H9 (cell line): ENCODE results near the gene SCUBE1. TPM values are rescaled to one million over a fixed set of nuclear protein-coding genes. Genes with fewer than 3 reads are reported as not detected.

ENCODE experiments used
- DNase-seq: peaks from one replicate; pipeline ENCODE4 v3.0.0-alpha.2; 2017
- H2AFZ ChIP-seq: one replicate; pipeline ENCODE4 v1.6.1; 2013; ENCODE audit warnings: mild to moderate bottlenecking, low read length, control low read depth, moderate library complexity
- H2AK5ac ChIP-seq: 2 replicates; pipeline ENCODE4 v1.6.1; 2013; ENCODE audit warnings: low read length, control low read depth, mixed read lengths; ENCODE audit not compliant: insufficient read length
- H2BK120ac ChIP-seq: one replicate; pipeline ENCODE4 v1.6.1; 2013; ENCODE audit warnings: low read depth, mild to moderate bottlenecking, low read length, control low read depth, inconsistent platforms; ENCODE audit not compliant: poor library complexity, severe bottlenecking
- H2BK12ac ChIP-seq: 2 replicates; pipeline ENCODE4 v1.6.1; 2013; ENCODE audit warnings: low read length, control low read depth, mixed read lengths, low read depth; ENCODE audit not compliant: insufficient read length
- H2BK15ac ChIP-seq: 2 replicates; pipeline ENCODE4 v1.6.1; 2013; ENCODE audit warnings: low read depth, low read length, control low read depth
- H2BK20ac ChIP-seq: one replicate; pipeline ENCODE4 v1.6.1; 2013; ENCODE audit warnings: low read depth, mild to moderate bottlenecking, low read length, control low read depth, inconsistent platforms; ENCODE audit not compliant: poor library complexity, severe bottlenecking
- H2BK5ac ChIP-seq: 2 replicates; pipeline ENCODE4 v1.6.1; 2013; ENCODE audit warnings: low read length, control low read depth, mixed read lengths; ENCODE audit not compliant: insufficient read length
- H3K14ac ChIP-seq: 2 replicates; pipeline ENCODE4 v1.6.1; 2013; ENCODE audit warnings: low read length, control low read depth; ENCODE audit not compliant: insufficient read depth
- H3K18ac ChIP-seq: 2 replicates; pipeline ENCODE4 v1.6.1; 2013; ENCODE audit warnings: low read depth, mild to moderate bottlenecking, mixed read lengths, low read length, control low read depth; ENCODE audit not compliant: insufficient read length
- H3K23ac ChIP-seq: 2 replicates; pipeline ENCODE4 v1.6.1; 2013; ENCODE audit warnings: low read length, control low read depth, mixed read lengths, low read depth; ENCODE audit not compliant: insufficient read length
- H3K23me2 ChIP-seq: 2 replicates; pipeline ENCODE4 v1.6.1; 2013; ENCODE audit warnings: low read depth, mild to moderate bottlenecking, mixed read lengths, low read length, control low read depth; ENCODE audit not compliant: insufficient read length, poor library complexity, severe bottlenecking
- H3K27ac ChIP-seq: 2 replicates; pipeline ENCODE4 v1.5.1; 2013; ENCODE audit warnings: low read length, control low read depth, mixed read lengths, low read depth; ENCODE audit not compliant: insufficient read length
- H3K27me3 ChIP-seq: 2 replicates; pipeline ENCODE4 v1.6.1; 2013; ENCODE audit warnings: low read length, control low read depth, inconsistent platforms; ENCODE audit not compliant: insufficient read depth
- H3K4ac ChIP-seq: 2 replicates; pipeline ENCODE4 v1.6.1; 2013; ENCODE audit warnings: low read depth, mild to moderate bottlenecking, control low read depth, inconsistent platforms, low read length, moderate library complexity
- H3K4me1 ChIP-seq: 2 replicates; pipeline ENCODE4 v1.6.1; 2013; ENCODE audit warnings: low read length, control low read depth, inconsistent platforms; ENCODE audit not compliant: insufficient read depth
- H3K4me2 ChIP-seq: 2 replicates; pipeline ENCODE4 v1.6.1; 2013; ENCODE audit warnings: low read length, control low read depth, mixed read lengths; ENCODE audit not compliant: insufficient read length, insufficient read depth
- H3K56ac ChIP-seq: 2 replicates; pipeline ENCODE4 v1.6.1; 2013; ENCODE audit warnings: low read depth, mild to moderate bottlenecking, mixed read lengths, low read length, control low read depth; ENCODE audit not compliant: insufficient read length
- H3K79me1 ChIP-seq: 2 replicates; pipeline ENCODE4 v1.6.1; 2013; ENCODE audit warnings: low read depth, mild to moderate bottlenecking, moderate library complexity, low read length, control low read depth, inconsistent platforms; ENCODE audit not compliant: insufficient read depth, poor library complexity, severe bottlenecking
- H3K79me2 ChIP-seq: 2 replicates; pipeline ENCODE4 v1.6.1; 2013; ENCODE audit warnings: low read length, control low read depth, inconsistent platforms; ENCODE audit not compliant: insufficient read depth
- H3K9ac ChIP-seq: 2 replicates; pipeline ENCODE4 v1.6.1; 2013; ENCODE audit warnings: low read length, control low read depth, mixed read lengths; ENCODE audit not compliant: insufficient read length; ENCODE audit errors: extremely low read depth
- H3K9me3 ChIP-seq: one replicate; pipeline ENCODE4 v1.6.1; 2013; ENCODE audit warnings: low read depth, low read length, inconsistent platforms; ENCODE audit not compliant: control insufficient read depth
- H3T11ph ChIP-seq: one replicate; pipeline ENCODE4 v1.6.1; 2013; ENCODE audit warnings: mild to moderate bottlenecking, low read length, control low read depth, inconsistent platforms
- H4K20me1 ChIP-seq: one replicate; pipeline ENCODE4 v1.6.1; 2013; ENCODE audit not compliant: control insufficient read depth, insufficient read length, insufficient read depth
- H4K5ac ChIP-seq: 2 replicates; pipeline ENCODE4 v1.6.1; 2013; ENCODE audit warnings: low read depth, mild to moderate bottlenecking, mixed read lengths, low read length, control low read depth; ENCODE audit not compliant: insufficient read length
- H4K8ac ChIP-seq: replicated peaks from 2 replicates; pipeline ENCODE4 v1.6.1; 2013; ENCODE audit warnings: low read length, control low read depth, mixed read lengths, low read depth; ENCODE audit not compliant: insufficient read length
- H4K91ac ChIP-seq: 2 replicates; pipeline ENCODE4 v1.6.1; 2013; ENCODE audit warnings: low read depth, mild to moderate bottlenecking, moderate library complexity, mixed read lengths, low read length, control low read depth; ENCODE audit not compliant: insufficient read length
- H3K27ac Mint-ChIP-seq, 3 experiments: 2 replicates in 2 of 3; 3 replicates in 1 of 3; pipeline ENCODE4 v1.8.0; 2020 to 2021; ENCODE audit warnings: mixed read lengths in 3 of 3, mild to moderate bottlenecking in 1 of 3, moderate library complexity in 1 of 3
- H3K27me3 Mint-ChIP-seq: 2 replicates; pipeline ENCODE4 v1.8.0; 2021; ENCODE audit warnings: low read depth, mild to moderate bottlenecking, moderate library complexity, mixed read lengths
- H3K36me3 Mint-ChIP-seq, 3 experiments: 2 replicates in 2 of 3; 3 replicates in 1 of 3; pipeline ENCODE4 v1.8.0; 2020 to 2021; ENCODE audit warnings: low read depth in 3 of 3, mixed read lengths in 3 of 3; ENCODE audit not compliant: insufficient read depth in 1 of 3
- H3K4me1 Mint-ChIP-seq, 2 experiments: 2 replicates each; pipeline ENCODE4 v1.8.0; 2020; ENCODE audit warnings: mixed read lengths in 2 of 2
- H3K4me3 Mint-ChIP-seq, 2 experiments: 2 replicates in 1 of 2; 3 replicates in 1 of 2; pipeline ENCODE4 v1.8.0; 2020 to 2021; ENCODE audit warnings: mild to moderate bottlenecking in 2 of 2, mixed read lengths in 2 of 2, moderate library complexity in 1 of 2
- H3K9me3 Mint-ChIP-seq, 2 experiments: 2 replicates in 1 of 2; 3 replicates in 1 of 2; pipeline ENCODE4 v1.8.0; 2020; ENCODE audit warnings: mild to moderate bottlenecking in 2 of 2, mixed read lengths in 2 of 2, moderate library complexity in 1 of 2
- WGBS: extraction: QIAGEN DNeasy Blood & Tissue Kit; methylation state at CpG from one replicate; pipeline ENCODE4 v1.1.7; 2013; ENCODE audit warnings: missing lambda C conversion rate, low lambda C conversion rate, mixed read lengths; ENCODE audit not compliant: insufficient read length; ENCODE audit errors: extremely low coverage; 5-methylcytosine and 5-hydroxymethylcytosine counted together
- total RNA-seq: library from RNA; stranded (reverse); gene quantifications from 2 replicates; pipeline ENCODE4 v1.2.1, GENCODE V29; 2021
- TF ChIP-seq, protein P1 (sequence below): fragments of 200-600 bp; sonication (generic); conservative IDR thresholded peaks from 3 replicates; pipeline ENCODE4 v1.8.0; 2021; ENCODE audit warnings: antibody characterized with exemption, mild to moderate bottlenecking

SCUBE1 gene
- total RNA-seq, 1 experiment from 2014 or later: 1.2 TPM

- WGBS: no CpG with 5 or more reads among the region's 15 CpGs
Measured at GRCh38 chr22:43338766-43339345, 4.3 kb downstream of the SCUBE1 start.

More at GRCh38 chr22:43338766-43339345, 4.3 kb downstream of the SCUBE1 start:
- TF ChIP-seq, protein P1, sequence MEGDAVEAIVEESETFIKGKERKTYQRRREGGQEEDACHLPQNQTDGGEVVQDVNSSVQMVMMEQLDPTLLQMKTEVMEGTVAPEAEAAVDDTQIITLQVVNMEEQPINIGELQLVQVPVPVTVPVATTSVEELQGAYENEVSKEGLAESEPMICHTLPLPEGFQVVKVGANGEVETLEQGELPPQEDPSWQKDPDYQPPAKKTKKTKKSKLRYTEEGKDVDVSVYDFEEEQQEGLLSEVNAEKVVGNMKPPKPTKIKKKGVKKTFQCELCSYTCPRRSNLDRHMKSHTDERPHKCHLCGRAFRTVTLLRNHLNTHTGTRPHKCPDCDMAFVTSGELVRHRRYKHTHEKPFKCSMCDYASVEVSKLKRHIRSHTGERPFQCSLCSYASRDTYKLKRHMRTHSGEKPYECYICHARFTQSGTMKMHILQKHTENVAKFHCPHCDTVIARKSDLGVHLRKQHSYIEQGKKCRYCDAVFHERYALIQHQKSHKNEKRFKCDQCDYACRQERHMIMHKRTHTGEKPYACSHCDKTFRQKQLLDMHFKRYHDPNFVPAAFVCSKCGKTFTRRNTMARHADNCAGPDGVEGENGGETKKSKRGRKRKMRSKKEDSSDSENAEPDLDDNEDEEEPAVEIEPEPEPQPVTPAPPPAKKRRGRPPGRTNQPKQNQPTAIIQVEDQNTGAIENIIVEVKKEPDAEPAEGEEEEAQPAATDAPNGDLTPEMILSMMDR: no peak
- Histone ChIP-seq H3K18ac (no peak overlapping the region), H3K14ac (no peak overlapping the region; the same call in 1 of the 2 replicates), H3K9ac (no peak overlapping the region), H4K91ac (no peak overlapping the region), H3K79me1 (no peaks in the 10 kb centered on the region), H4K5ac (no peak overlapping the region), H3K4ac (no peak overlapping the region), H4K8ac (no peak overlapping the region), H2AFZ (no peak overlapping the region), H4K20me1 (peaks cover 3% of the 10 kb centered on the region), H2BK20ac (no peak overlapping the region), H3K27me3 (peaks cover 14% of the 10 kb centered on the region; the same call in 1 of the 2 replicates), H3K4me2 (no peak overlapping the region), H3K27ac (no peak overlapping the region), H2BK120ac (no peak overlapping the region), H2BK5ac (no peak overlapping the region), H3K4me1 (no peaks in the 10 kb centered on the region), H2BK15ac (no peak overlapping the region), H3T11ph (no peak overlapping the region), H3K56ac (no peak overlapping the region), H2AK5ac (no peak overlapping the region), H2BK12ac (no peak overlapping the region), H3K79me2 (no peaks in the 10 kb centered on the region), H3K23me2 (no peaks in the 10 kb centered on the region), H3K23ac (no peak overlapping the region), H3K9me3 (no peaks in the 10 kb centered on the region)
- peaks cover 33% of the 10 kb centered on the region for H3K27me3 Mint-ChIP-seq
- peaks cover 2 to 23% of the 10 kb centered on the region in 2 experiments; a peak in 3 of 4 replicates for H3K4me1 Mint-ChIP-seq
- peaks cover 0 to 4% of the 10 kb centered on the region in 2 experiments; a peak in 3 of 5 replicates for H3K9me3 Mint-ChIP-seq
- H3K27ac Mint-ChIP-seq: no peak overlapping the region; a peak in 1 of 7 replicates
- peaks cover 0 to 2% (median 0%) of the 10 kb centered on the region in 3 experiments; a peak in 1 of 7 replicates for H3K36me3 Mint-ChIP-seq
- no peak overlapping the region; a peak in 1 of 5 replicates for H3K4me3 Mint-ChIP-seq
- DNase-seq: no peak
